ENCODE results near the gene CREBL2.
A peak's percentile ranks its signal among the peaks of the same experiment; 100 is the strongest.
"Not testable (repeated sequence)": the region's sequence is repeated elsewhere in the genome, so short reads cannot be mapped to it uniquely, and the experiment has no call there.

The CREBL2 gene

GRCh38 chr12:12582193-12582881 is 29.3 kb upstream of the CREBL2 start:
- FAIRE-seq, result no peak
- no peak for DNase-seq (ENCODE audit: insufficient read length, low spot score)

GRCh38 chr12:12582895-12583303 is 28.8 kb upstream of the CREBL2 start:
- DNase-seq (ENCODE audit: insufficient read length, low spot score), result no peak
- TF ChIP-seq TAF1 (IDR thresholded peaks at IDR 0.05; ENCODE audit: low read depth, low read length), result no peak
- TF ChIP-seq POLR2AphosphoS5 (IDR thresholded peaks at IDR 0.05; ENCODE audit: low read depth, low read length), result 0 out of 2 replicates have a peak, but pooled peaks have one; percentile 44
- peak; percentile 99 for TF ChIP-seq POU2F2 (IDR thresholded peaks at IDR 0.05; ENCODE audit: low read depth, low read length)
- peak; percentile 89 for TF ChIP-seq PAX5 (IDR thresholded peaks at IDR 0.05; ENCODE audit: insufficient read depth, low read length, severe bottlenecking)
- TF ChIP-seq POLR2A (IDR thresholded peaks at IDR 0.05; ENCODE audit: low read depth, low read length), result no peak
- TF ChIP-seq SPI1 (IDR thresholded peaks at IDR 0.05; ENCODE audit: low read depth, low read length), result peak; percentile 83
- peak; percentile 100 for FAIRE-seq

More at GRCh38 chr12:12582193-12582881, 29.3 kb upstream of the CREBL2 start:
- TF ChIP-seq POLR2A (IDR thresholded peaks at IDR 0.05; ENCODE audit: low read depth, low read length) (peak; percentile 66), SPI1 (IDR thresholded peaks at IDR 0.05; ENCODE audit: low read depth, low read length) (peak; percentile 66), PAX5 (IDR thresholded peaks at IDR 0.05; ENCODE audit: insufficient read depth, low read length, severe bottlenecking) (no peak), TAF1 (IDR thresholded peaks at IDR 0.05; ENCODE audit: low read depth, low read length) (peak; percentile 42; the same call in 1 of the 2 replicates), POU2F2 (IDR thresholded peaks at IDR 0.05; ENCODE audit: low read depth, low read length) (peak; percentile 74; the same call in 1 of the 2 replicates), POLR2AphosphoS5 (IDR thresholded peaks at IDR 0.05; ENCODE audit: low read depth, low read length) (peak; percentile 60)

GRCh38 chr12:12583510-12584178 is 28.0 kb upstream of the CREBL2 start:
- TF ChIP-seq PAX5 (IDR thresholded peaks at IDR 0.05; ENCODE audit: insufficient read depth, low read length, severe bottlenecking) (no peak), SPI1 (IDR thresholded peaks at IDR 0.05; ENCODE audit: low read depth, low read length) (no peak), POLR2AphosphoS5 (IDR thresholded peaks at IDR 0.05; ENCODE audit: low read depth, low read length) (no peak), TAF1 (IDR thresholded peaks at IDR 0.05; ENCODE audit: low read depth, low read length) (no peak), POLR2A (IDR thresholded peaks at IDR 0.05; ENCODE audit: low read depth, low read length) (no peak), POU2F2 (IDR thresholded peaks at IDR 0.05; ENCODE audit: low read depth, low read length) (no peak)
- DNase-seq (ENCODE audit: insufficient read length, low spot score) (no peak), FAIRE-seq (peak; percentile 26)

- DNase-seq (ENCODE audit: insufficient read length, low spot score) (no peak), FAIRE-seq (no peak)
- TF ChIP-seq POLR2A (IDR thresholded peaks at IDR 0.05; ENCODE audit: low read depth, low read length) (no peak), SPI1 (IDR thresholded peaks at IDR 0.05; ENCODE audit: low read depth, low read length) (no peak), PAX5 (IDR thresholded peaks at IDR 0.05; ENCODE audit: insufficient read depth, low read length, severe bottlenecking) (no peak), POLR2AphosphoS5 (IDR thresholded peaks at IDR 0.05; ENCODE audit: low read depth, low read length) (no peak), TAF1 (IDR thresholded peaks at IDR 0.05; ENCODE audit: low read depth, low read length) (no peak), POU2F2 (IDR thresholded peaks at IDR 0.05; ENCODE audit: low read depth, low read length) (no peak)
Measured at GRCh38 chr12:12585115-12585863, 26.4 kb upstream of the CREBL2 start.

GRCh38 chr12:12586879-12587675 is 24.6 kb upstream of the CREBL2 start:
- DNase-seq (ENCODE audit: insufficient read length, low spot score) (no peak), FAIRE-seq (no peak)
- TF ChIP-seq SPI1 (IDR thresholded peaks at IDR 0.05; ENCODE audit: low read depth, low read length) (no peak), PAX5 (IDR thresholded peaks at IDR 0.05; ENCODE audit: insufficient read depth, low read length, severe bottlenecking) (no peak), POU2F2 (IDR thresholded peaks at IDR 0.05; ENCODE audit: low read depth, low read length) (no peak), POLR2AphosphoS5 (IDR thresholded peaks at IDR 0.05; ENCODE audit: low read depth, low read length) (no peak)

GRCh38 chr12:12587878-12588277 is 23.8 kb upstream of the CREBL2 start:
- DNase-seq (ENCODE audit: insufficient read length, low spot score), result no peak
- no peak for FAIRE-seq
- TF ChIP-seq POLR2AphosphoS5 (IDR thresholded peaks at IDR 0.05; ENCODE audit: low read depth, low read length), result no peak
- no peak for TF ChIP-seq PAX5 (IDR thresholded peaks at IDR 0.05; ENCODE audit: insufficient read depth, low read length, severe bottlenecking)
- TF ChIP-seq POU2F2 (IDR thresholded peaks at IDR 0.05; ENCODE audit: low read depth, low read length), result no peak
- no peak for TF ChIP-seq POLR2A (IDR thresholded peaks at IDR 0.05; ENCODE audit: low read depth, low read length)
- TF ChIP-seq SPI1 (IDR thresholded peaks at IDR 0.05; ENCODE audit: low read depth, low read length), result no peak
- TF ChIP-seq TAF1 (IDR thresholded peaks at IDR 0.05; ENCODE audit: low read depth, low read length), result no peak

- FAIRE-seq, result not testable (repeated sequence)
Measured at GRCh38 chr12:12588436-12588835, 23.2 kb upstream of the CREBL2 start.

GRCh38 chr12:12590961-12591360 is 20.7 kb upstream of the CREBL2 start:
- TF ChIP-seq POLR2AphosphoS5 (IDR thresholded peaks at IDR 0.05; ENCODE audit: low read depth, low read length), result no peak
- no peak for TF ChIP-seq TAF1 (IDR thresholded peaks at IDR 0.05; ENCODE audit: low read depth, low read length)
- TF ChIP-seq POU2F2 (IDR thresholded peaks at IDR 0.05; ENCODE audit: low read depth, low read length), result no peak
- TF ChIP-seq SPI1 (IDR thresholded peaks at IDR 0.05; ENCODE audit: low read depth, low read length), result no peak
- TF ChIP-seq PAX5 (IDR thresholded peaks at IDR 0.05; ENCODE audit: insufficient read depth, low read length, severe bottlenecking), result no peak
- no peak for TF ChIP-seq POLR2A (IDR thresholded peaks at IDR 0.05; ENCODE audit: low read depth, low read length)
- FAIRE-seq, result no peak
- no peak for DNase-seq (ENCODE audit: insufficient read length, low spot score)

More at GRCh38 chr12:12588436-12588835, 23.2 kb upstream of the CREBL2 start:
- not testable (repeated sequence) for DNase-seq (ENCODE audit: insufficient read length, low spot score)
